Epithelial cell of proximal tubule (primary cell): ENCODE data around the gene LRRN2. TPM values are rescaled to one million over a fixed set of nuclear protein-coding genes. Genes with fewer than 3 reads are reported as not detected.

Experiments used
- DNase-seq: peaks from one replicate; pipeline ENCODE4 v3.0.0-alpha.2; 2011; ENCODE audit warnings: low read depth
- H3K4me3 ChIP-seq: 2 replicates; pipeline ENCODE4 v1.5.1; 2011; ENCODE audit warnings: low read depth, mild to moderate bottlenecking, low read length
- total RNA-seq: library from RNA; depleted of rRNA; stranded (reverse); fragments of >200 nt; gene quantifications from 2 replicates; pipeline ENCODE4 v1.2.3, GENCODE V29; 2015
- TF ChIP-seq, protein P1 (sequence below): conservative IDR thresholded peaks from 2 replicates; pipeline ENCODE4 v1.5.1; 2012; ENCODE audit warnings: low read depth, mild to moderate bottlenecking, low read length

The LRRN2 gene
- total RNA-seq, 1 donor from 2014 or later: 5.4 TPM

DNA sequence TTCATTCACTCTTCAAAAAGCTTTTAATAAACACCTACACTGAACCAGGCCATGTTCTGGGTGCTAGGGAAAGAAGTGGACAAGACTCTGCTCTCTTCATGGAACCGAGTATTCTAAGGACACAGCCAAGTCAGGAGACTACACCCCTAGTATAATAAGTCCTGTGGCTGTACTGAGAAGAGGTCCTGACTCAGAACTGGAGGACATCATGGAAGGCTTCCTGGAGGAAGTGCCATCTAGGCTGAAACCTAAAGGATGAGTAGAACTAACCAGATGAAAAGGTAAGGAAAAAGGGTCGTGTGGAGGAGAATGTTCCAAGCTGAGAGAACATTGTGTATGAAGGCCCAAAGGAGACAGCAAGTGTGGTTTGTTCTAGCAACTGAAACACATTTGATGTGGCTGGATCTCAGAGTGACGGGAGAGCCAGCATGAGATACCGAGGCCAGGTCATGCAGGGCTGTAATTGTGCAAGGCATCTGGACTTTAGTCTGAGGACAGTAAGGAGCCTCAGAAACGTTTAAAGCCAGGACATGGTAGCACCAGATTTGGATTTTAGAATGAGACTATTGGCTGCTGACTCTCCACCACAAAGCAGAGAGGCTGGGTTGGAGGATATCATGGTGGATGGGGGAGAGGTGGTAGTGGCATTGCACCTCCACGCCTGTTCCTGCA, 82.5 kb downstream of the LRRN2 start:
- H3K4me3 ChIP-seq: no peak overlapping the region
- TF ChIP-seq, protein P1, sequence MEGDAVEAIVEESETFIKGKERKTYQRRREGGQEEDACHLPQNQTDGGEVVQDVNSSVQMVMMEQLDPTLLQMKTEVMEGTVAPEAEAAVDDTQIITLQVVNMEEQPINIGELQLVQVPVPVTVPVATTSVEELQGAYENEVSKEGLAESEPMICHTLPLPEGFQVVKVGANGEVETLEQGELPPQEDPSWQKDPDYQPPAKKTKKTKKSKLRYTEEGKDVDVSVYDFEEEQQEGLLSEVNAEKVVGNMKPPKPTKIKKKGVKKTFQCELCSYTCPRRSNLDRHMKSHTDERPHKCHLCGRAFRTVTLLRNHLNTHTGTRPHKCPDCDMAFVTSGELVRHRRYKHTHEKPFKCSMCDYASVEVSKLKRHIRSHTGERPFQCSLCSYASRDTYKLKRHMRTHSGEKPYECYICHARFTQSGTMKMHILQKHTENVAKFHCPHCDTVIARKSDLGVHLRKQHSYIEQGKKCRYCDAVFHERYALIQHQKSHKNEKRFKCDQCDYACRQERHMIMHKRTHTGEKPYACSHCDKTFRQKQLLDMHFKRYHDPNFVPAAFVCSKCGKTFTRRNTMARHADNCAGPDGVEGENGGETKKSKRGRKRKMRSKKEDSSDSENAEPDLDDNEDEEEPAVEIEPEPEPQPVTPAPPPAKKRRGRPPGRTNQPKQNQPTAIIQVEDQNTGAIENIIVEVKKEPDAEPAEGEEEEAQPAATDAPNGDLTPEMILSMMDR: no peak
- DNase-seq: no peak

DNA sequence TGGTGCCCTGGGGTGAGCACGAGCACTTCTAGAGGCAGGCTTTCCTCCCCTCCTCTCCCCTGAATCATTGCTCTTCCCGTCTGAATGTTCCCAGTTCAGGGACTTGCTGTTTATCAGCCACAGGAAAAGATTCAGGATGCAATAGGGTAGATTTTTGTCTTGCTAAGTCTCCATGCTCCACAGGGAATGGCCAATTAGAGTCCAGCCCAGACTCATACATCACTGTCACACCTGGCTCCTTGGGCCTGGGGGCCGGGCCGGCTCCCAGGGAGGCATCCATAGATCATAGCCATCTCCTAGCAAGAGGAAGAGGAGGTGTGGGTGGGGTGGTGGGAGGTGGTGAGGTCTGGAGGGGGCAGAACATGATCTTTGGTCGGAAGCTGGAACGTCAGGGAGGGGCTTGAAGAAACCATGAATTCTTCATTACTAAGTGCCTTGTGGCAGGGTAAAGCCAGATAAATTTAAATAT, 83.4 kb downstream of the LRRN2 start:
- TF ChIP-seq, protein P1: no peak
- H3K4me3 ChIP-seq: no peak overlapping the region
- DNase-seq: no peak

DNA sequence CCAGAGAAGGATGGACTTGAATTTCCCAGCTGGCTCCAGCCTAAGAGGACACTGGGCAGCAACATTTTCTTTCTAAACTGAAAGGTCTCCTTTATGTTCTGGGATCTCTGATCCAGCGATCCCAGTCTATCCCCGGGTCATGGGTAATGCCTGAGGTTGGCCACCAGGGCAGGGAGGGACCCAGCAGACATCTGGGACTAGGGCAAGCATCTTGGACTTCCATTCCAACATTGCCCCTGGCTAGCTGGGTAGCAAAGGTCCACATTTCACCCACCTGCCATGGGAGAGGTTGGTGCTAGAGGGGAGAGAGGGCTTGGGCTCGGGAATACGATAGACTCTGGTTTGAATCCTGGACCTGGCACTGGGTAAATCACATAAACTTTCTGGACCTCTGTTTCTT, 84.6 kb downstream of the LRRN2 start:
- H3K4me3 ChIP-seq: no peak overlapping the region
- TF ChIP-seq, protein P1: peak; percentile 28
- DNase-seq: no peak

DNA sequence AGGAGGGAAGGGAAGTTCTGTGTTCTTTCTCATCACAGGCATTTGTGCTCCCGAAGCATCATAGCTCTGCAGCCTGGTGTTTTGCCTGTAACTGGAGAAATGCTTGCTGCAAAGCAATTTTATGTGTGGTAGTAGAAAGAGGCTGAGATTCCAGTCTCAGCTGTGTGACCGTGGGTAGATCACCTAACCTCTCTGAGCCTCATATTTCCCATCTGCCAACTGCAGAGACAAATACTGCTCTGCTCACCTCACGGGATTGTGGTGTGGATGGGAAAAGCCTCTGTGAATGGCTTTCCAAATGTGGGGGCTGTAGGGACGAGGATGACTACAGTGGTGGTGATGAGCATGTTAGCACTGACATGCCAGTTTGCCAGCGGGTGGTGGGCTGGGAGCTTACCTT, 85.3 kb downstream of the LRRN2 start:
- no peak overlapping the region for H3K4me3 ChIP-seq
- DNase-seq: no peak
- TF ChIP-seq, protein P1: no peak

DNA sequence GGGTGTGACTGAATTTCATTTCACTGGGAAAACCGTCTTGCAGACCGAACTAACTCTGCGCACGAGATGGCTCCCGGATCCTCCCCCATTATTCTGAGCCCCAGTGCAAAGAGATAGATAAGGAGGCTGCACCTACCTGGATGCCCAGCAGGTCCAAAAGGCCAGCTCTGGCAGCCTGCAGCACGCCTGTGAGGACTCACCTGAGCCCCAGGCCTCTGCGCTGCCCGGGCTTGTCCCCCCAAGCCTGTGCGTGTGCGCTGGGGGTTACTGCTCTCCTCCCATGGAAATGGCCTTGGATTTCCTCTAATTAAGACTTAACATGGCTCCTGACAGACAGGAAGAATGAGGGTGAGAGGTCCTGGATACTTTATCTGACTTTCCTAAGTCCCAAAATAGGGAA, 85.9 kb downstream of the LRRN2 start:
- DNase-seq: no peak
- no peak overlapping the region for H3K4me3 ChIP-seq
- TF ChIP-seq, protein P1: no peak

DNA sequence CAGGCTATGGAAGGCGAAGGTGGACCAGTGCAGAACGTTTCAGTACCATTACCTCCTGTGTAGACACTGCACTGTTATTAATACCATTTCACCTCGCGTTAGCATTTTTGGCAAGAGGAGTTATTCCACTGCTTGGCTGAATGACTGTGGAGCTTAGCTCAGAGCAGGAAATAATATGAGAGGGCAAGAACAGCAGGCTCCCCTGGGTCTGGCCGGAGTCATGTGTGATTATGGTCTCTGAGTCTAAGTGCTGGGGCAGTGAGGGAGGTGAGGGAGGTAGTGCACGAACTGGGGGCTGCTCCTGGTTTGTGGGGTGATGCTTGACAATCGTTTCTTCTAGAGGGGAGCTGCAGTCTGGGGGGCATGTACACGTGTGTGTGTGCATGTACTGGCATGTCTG, 86.4 kb downstream of the LRRN2 start:
- H3K4me3 ChIP-seq: no peak overlapping the region
- TF ChIP-seq, protein P1: no peak
- DNase-seq: no peak
